ENCODE results near the gene MCOLN2.

The MCOLN2 gene

DNA sequence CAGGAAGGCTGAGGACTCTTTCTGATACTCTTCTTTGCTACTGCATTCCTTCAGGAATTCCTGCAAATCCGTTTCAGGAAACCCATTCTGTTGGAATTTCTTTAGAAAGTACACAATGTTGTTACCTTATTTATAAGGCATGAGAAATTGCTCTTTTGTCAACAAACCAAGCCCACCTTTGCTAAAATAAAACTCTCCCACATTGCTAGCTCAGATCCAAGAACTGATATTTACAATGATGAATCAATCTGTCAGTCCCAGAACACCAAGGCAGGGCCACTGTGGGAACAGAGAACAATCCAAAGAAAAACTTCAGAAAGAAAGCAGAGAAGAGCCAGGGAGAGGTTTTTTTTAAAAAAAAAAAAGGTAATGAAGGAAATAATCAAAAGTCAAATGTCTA is 67.3 kb downstream of the MCOLN2 start (continued):
- TF ChIP-seq, protein P1, sequence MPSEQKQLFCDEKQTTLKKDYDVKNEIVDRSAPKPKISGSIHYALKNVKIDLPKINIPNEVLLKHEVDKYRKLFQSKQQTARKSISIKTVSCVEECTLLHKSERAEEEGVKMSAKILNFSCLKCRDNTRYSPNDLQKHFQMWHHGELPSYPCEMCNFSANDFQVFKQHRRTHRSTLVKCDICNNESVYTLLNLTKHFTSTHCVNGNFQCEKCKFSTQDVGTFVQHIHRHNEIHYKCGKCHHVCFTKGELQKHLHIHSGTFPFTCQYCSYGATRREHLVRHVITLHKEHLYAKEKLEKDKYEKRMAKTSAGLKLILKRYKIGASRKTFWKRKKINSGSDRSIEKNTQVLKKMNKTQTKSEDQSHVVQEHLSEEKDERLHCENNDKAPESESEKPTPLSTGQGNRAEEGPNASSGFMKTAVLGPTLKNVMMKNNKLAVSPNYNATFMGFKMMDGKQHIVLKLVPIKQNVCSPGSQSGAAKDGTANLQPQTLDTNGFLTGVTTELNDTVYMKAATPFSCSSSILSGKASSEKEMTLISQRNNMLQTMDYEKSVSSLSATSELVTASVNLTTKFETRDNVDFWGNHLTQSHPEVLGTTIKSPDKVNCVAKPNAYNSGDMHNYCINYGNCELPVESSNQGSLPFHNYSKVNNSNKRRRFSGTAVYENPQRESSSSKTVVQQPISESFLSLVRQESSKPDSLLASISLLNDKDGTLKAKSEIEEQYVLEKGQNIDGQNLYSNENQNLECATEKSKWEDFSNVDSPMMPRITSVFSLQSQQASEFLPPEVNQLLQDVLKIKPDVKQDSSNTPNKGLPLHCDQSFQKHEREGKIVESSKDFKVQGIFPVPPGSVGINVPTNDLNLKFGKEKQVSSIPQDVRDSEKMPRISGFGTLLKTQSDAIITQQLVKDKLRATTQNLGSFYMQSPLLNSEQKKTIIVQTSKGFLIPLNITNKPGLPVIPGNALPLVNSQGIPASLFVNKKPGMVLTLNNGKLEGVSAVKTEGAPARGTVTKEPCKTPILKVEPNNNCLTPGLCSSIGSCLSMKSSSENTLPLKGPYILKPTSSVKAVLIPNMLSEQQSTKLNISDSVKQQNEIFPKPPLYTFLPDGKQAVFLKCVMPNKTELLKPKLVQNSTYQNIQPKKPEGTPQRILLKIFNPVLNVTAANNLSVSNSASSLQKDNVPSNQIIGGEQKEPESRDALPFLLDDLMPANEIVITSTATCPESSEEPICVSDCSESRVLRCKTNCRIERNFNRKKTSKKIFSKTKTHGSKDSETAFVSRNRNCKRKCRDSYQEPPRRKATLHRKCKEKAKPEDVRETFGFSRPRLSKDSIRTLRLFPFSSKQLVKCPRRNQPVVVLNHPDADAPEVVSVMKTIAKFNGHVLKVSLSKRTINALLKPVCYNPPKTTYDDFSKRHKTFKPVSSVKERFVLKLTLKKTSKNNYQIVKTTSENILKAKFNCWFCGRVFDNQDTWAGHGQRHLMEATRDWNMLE (tag by site-specific recombination; conservative IDR thresholded peaks at IDR 0.05; ENCODE audit: low read depth): no peak
- TF ChIP-seq ZNF121 (tag by site-specific recombination; IDR thresholded peaks at IDR 0.05) (no peak), ZNF223 (tag by site-specific recombination; IDR thresholded peaks at IDR 0.05) (no peak), YY2 (tag by site-specific recombination; IDR thresholded peaks at IDR 0.05) (no peak), ZSCAN30 (tag by site-specific recombination; IDR thresholded peaks at IDR 0.05) (no peak), ZNF155 (tag by site-specific recombination; IDR thresholded peaks at IDR 0.05) (no peak)
- TF ChIP-seq, protein P2, sequence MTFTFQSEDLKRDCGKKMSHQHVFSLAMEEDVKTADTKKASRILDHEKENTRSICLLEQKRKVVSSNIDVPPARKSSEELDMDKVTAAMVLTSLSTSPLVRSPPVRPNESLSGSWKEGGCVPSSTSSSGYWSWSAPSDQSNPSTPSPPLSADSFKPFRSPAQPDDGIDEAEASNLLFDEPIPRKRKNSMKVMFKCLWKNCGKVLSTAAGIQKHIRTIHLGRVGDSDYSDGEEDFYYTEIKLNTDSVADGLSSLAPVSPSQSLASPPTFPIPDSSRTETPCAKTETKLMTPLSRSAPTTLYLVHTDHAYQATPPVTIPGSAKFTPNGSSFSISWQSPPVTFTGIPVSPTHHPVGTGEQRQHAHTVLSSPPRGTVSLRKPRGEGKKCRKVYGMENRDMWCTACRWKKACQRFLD (tag by site-specific recombination; IDR thresholded peaks at IDR 0.05): no peak
- TF ChIP-seq, protein P3, sequence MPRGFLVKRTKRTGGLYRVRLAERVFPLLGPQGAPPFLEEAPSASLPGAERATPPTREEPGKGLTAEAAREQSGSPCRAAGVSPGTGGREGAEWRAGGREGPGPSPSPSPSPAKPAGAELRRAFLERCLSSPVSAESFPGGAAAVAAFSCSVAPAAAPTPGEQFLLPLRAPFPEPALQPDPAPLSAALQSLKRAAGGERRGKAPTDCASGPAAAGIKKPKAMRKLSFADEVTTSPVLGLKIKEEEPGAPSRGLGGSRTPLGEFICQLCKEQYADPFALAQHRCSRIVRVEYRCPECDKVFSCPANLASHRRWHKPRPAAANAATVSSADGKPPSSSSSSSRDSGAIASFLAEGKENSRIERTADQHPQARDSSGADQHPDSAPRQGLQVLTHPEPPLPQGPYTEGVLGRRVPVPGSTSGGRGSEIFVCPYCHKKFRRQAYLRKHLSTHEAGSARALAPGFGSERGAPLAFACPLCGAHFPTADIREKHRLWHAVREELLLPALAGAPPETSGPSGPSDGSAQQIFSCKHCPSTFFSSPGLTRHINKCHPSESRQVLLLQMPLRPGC (tag by site-specific recombination; IDR thresholded peaks at IDR 0.05): no peak
- TF ChIP-seq, protein P4, sequence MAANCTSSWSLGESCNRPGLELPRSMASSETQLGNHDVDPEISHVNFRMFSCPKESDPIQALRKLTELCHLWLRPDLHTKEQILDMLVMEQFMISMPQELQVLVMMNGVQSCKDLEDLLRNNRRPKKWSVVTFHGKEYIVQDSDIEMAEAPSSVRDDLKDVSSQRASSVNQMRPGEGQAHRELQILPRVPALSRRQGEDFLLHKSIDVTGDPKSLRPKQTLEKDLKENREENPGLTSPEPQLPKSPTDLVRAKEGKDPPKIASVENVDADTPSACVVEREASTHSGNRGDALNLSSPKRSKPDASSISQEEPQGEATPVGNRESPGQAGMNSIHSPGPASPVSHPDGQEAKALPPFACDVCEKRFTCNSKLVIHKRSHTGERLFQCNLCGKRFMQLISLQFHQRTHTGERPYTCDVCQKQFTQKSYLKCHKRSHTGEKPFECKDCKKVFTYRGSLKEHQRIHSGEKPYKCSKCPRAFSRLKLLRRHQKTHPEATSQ (tag by site-specific recombination; IDR thresholded peaks at IDR 0.05): no peak

DNA sequence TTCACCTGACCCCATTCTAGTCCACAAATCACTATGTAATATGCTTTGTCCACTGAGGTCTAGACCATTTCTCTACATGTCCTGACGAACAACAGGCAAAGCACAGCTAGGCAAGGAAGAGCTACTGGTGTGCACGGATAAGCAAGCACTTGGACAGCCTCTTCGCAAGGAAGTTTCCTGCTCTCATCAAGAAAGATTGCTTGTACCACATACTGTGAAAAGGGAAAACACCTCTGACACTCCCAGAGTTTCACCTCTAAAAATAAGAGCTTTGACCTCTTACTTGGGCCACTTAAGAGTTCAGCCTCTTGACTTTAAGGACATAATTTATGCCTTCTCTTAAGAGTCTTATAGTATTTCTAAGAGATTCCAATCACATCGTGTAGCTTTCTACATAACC is 67.9 kb downstream of the MCOLN2 start:
- Histone ChIP-seq H3K27ac (ENCODE audit: extremely low read depth, low read depth, low read length) (no peak overlapping the region), H3K4me3 (ENCODE audit: low read depth, low read length) (no peak overlapping the region), H3K4me1 (ENCODE audit: control insufficient read depth, insufficient read depth, low read length) (no peaks in the 10 kb centered on the region), H3K9me3 (ENCODE audit: control insufficient read depth, insufficient read depth, low read depth, low read length) (no peaks in the 10 kb centered on the region), H3K36me3 (ENCODE audit: control insufficient read depth in 2 of 2, insufficient read depth in 1 of 2, low read length in 2 of 2) (no peaks in the 10 kb centered on the region)
- POLR2A ChIA-PET: no interaction called here
- CTCF ChIA-PET: interaction anchor here (0.6 to 1.6 kb wide), 6 partner anchors 9 to 803 kb away, joined by 3 to 6 read pairs (median 4); no protein-coding TSS in a partner anchor
- no peak for TF ChIP-seq ZNF19 (tag by site-specific recombination; IDR thresholded peaks at IDR 0.05; ENCODE audit: low read depth)
- no peak for TF ChIP-seq ZNF776 (tag by site-specific recombination; IDR thresholded peaks at IDR 0.05; ENCODE audit: borderline replicate concordance)
- TF ChIP-seq ZNF169 (tag by site-specific recombination; IDR thresholded peaks at IDR 0.05): no peak
- TF ChIP-seq ZFP3 (tag by site-specific recombination; IDR thresholded peaks at IDR 0.05; ENCODE audit: low read depth): no peak
- TF ChIP-seq, protein P5, sequence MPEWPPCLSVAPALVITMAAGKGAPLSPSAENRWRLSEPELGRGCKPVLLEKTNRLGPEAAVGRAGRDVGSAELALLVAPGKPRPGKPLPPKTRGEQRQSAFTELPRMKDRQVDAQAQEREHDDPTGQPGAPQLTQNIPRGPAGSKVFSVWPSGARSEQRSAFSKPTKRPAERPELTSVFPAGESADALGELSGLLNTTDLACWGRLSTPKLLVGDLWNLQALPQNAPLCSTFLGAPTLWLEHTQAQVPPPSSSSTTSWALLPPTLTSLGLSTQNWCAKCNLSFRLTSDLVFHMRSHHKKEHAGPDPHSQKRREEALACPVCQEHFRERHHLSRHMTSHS (tag by site-specific recombination; IDR thresholded peaks at IDR 0.05): no peak
- TF ChIP-seq ZNF350 (tag by site-specific recombination; IDR thresholded peaks at IDR 0.05): no peak
- TF ChIP-seq, protein P1 (tag by site-specific recombination; conservative IDR thresholded peaks at IDR 0.05; ENCODE audit: low read depth): no peak
- TF ChIP-seq, protein P6, sequence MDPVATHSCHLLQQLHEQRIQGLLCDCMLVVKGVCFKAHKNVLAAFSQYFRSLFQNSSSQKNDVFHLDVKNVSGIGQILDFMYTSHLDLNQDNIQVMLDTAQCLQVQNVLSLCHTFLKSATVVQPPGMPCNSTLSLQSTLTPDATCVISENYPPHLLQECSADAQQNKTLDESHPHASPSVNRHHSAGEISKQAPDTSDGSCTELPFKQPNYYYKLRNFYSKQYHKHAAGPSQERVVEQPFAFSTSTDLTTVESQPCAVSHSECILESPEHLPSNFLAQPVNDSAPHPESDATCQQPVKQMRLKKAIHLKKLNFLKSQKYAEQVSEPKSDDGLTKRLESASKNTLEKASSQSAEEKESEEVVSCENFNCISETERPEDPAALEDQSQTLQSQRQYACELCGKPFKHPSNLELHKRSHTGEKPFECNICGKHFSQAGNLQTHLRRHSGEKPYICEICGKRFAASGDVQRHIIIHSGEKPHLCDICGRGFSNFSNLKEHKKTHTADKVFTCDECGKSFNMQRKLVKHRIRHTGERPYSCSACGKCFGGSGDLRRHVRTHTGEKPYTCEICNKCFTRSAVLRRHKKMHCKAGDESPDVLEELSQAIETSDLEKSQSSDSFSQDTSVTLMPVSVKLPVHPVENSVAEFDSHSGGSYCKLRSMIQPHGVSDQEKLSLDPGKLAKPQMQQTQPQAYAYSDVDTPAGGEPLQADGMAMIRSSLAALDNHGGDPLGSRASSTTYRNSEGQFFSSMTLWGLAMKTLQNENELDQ (tag by site-specific recombination; IDR thresholded peaks at IDR 0.05; ENCODE audit: low read depth): no peak
- TF ChIP-seq ZNF701 (tag by site-specific recombination; IDR thresholded peaks at IDR 0.05): no peak
- no peak for TF ChIP-seq ZNF837 (tag by site-specific recombination; IDR thresholded peaks at IDR 0.05)
- TF ChIP-seq ZNF529 (tag by site-specific recombination; IDR thresholded peaks at IDR 0.05; ENCODE audit: insufficient replicate concordance): no peak

Data from HEK293 (cell line).